Amniotic stem cell (primary cell): ENCODE data around the gene SMARCD3.
A peak's percentile ranks its signal among the peaks of the same experiment; 100 is the strongest.

ENCODE experiments used
- DNase-seq: peaks from one replicate; lab custom pipeline; 2025; lab: John Stamatoyannopoulos, UW

The SMARCD3 gene

GRCh38 chr7:151247611-151248345, 716 bp downstream of the SMARCD3 start:
- DNase-seq: no peak

GRCh38 chr7:151246851-151247580, 1.5 kb downstream of the SMARCD3 start:
- DNase-seq: no peak

- DNase-seq: no peak
Observed at GRCh38 chr7:151246102-151246850, 2.2 kb downstream of the SMARCD3 start.

GRCh38 chr7:151245360-151246101, 3.0 kb downstream of the SMARCD3 start:
- peak; percentile 2 for DNase-seq

GRCh38 chr7:151244841-151245346, 3.6 kb downstream of the SMARCD3 start:
- no peak for DNase-seq

- no peak for DNase-seq
Observed at GRCh38 chr7:151244196-151244840, 4.2 kb downstream of the SMARCD3 start.

- DNase-seq: no peak
Observed at GRCh38 chr7:151243408-151244195, 4.9 kb downstream of the SMARCD3 start.

GRCh38 chr7:151243045-151243349, 5.5 kb downstream of the SMARCD3 start:
- no peak for DNase-seq

GRCh38 chr7:151242159-151243044, 6.1 kb downstream of the SMARCD3 start:
- no peak for DNase-seq

- DNase-seq: no peak
Observed at GRCh38 chr7:151241755-151242096, 6.8 kb downstream of the SMARCD3 start.

GRCh38 chr7:151240942-151241754, 7.3 kb downstream of the SMARCD3 start:
- no peak for DNase-seq

GRCh38 chr7:151240536-151240935, 8.0 kb downstream of the SMARCD3 start:
- no peak for DNase-seq

- DNase-seq: no peak
Observed at GRCh38 chr7:151239837-151240459, 8.5 kb downstream of the SMARCD3 start.

GRCh38 chr7:151238924-151239836, 9.3 kb downstream of the SMARCD3 start:
- DNase-seq: no peak

GRCh38 chr7:151238190-151238810, 10.2 kb downstream of the SMARCD3 start:
- DNase-seq: no peak

- no peak for DNase-seq
Observed at GRCh38 chr7:151237244-151238189, 11.0 kb downstream of the SMARCD3 start.
